ENCODE data around the gene CSAD.

GRCh38 chr12:53122961-53123468 is 57.7 kb downstream of the CSAD start:
- TF ChIP-seq CTCF (IDR thresholded peaks at IDR 0.05; ENCODE audit: low read length), result no peak
- TF ChIP-seq EZH2phosphoT487 (IDR thresholded peaks at IDR 0.05; ENCODE audit: low read length), result no peak
- no peak for TF ChIP-seq EZH2 (optimal IDR thresholded peaks at IDR 0.05; ENCODE audit: low read depth, low read length)

All from MM.1S (cell line).